8988T (cell line): ENCODE measurements around the gene PHRF1.
A peak's percentile ranks its signal among the peaks of the same experiment; 100 is the strongest.
"Not testable (repeated sequence)": the region's sequence is repeated elsewhere in the genome, so short reads cannot be mapped to it uniquely, and the experiment has no call there.

Source experiments
- DNase-seq: peaks from one replicate; pipeline ENCODE4 v3.0.0; 2011

PHRF1 gene

DNA sequence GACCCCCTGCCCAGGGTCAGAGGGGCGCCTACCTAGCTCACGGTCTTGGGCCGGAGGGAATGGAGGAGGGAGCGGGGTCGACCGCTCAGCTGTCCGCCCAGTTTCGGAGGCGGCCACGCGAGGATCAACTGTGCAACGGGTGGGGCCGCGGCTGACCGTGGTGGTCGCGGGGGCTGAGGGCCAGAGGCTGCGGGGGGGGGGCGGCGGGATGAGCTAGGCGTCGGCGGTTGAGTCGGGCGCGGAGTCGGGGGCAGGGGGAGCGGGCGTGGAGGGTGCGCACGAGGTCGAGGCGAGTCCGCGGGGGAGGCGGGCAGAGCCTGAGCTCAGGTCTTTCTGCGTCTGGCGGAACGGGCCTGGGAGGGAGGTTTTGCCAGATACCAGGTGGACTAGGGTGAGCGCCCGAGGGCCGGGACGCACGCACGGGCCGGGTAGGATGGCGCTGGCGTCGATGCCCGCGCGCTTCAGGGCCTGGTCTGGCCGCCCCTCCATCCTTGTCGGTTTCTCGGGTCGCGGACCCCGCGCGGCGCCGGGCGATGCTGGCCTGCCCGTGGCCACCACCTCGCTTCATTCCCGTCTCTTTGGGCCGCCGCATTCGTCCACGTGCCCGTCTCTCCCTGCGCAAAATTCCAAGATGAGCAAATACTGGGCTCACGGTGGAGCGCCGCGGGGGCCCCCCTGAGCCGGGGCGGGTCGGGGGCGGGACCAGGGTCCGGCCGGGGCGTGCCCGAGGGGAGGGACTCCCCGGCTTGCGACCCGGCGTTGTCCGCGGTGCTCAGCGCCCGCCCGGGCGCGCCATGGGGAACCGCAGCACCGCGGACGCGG lies 60.5 kb downstream of the PHRF1 start, which contains the start of gene DRD4:
TSS of gene DRD4 (plus strand) at position 759 of the 822 bp plus-strand sequence. CDS start at position 795, 36 bp downstream.
- DNase-seq: no peak

- no peak for DNase-seq
These were observed 61.0 kb downstream of the PHRF1 start for GRCh38 chr11:637333-637592.

GRCh38 chr11:637593-638521 lies 61.6 kb downstream of the PHRF1 start:
- no peak for DNase-seq

DNA sequence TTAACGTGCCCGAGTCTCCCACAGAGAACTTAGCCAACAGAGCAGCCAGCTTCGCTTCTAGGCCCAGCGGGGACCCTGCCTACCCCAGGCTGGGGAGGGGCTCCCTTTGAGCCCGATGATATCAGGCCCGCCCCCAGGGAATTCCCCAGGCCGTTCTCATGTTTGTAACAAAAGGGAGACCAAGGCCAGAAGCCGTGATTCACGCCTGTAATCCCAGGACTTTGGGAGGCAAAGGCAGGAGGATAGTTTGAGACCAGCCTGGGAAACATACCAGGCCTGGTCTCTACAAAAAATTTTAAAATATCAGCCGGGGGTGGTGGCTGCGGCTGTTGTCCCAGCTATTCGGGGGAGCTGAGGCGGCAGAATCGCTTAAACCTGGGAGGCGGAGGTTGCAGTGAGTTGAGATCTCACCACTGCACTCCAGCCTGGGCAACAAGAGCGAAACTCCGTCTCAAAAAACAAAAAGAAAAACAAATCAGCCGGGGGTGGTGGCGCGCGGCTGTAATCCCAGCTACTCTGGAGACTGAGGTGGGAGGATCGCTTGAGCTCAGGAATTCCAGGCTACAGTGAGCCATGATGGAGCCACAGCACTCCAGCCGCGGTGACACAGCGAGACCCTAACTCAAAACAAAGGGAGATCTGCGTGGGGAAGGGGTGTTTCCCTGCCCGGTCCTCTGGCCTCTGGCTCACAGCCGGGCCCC lies 62.5 kb downstream of the PHRF1 start:
- DNase-seq: no peak

DNA sequence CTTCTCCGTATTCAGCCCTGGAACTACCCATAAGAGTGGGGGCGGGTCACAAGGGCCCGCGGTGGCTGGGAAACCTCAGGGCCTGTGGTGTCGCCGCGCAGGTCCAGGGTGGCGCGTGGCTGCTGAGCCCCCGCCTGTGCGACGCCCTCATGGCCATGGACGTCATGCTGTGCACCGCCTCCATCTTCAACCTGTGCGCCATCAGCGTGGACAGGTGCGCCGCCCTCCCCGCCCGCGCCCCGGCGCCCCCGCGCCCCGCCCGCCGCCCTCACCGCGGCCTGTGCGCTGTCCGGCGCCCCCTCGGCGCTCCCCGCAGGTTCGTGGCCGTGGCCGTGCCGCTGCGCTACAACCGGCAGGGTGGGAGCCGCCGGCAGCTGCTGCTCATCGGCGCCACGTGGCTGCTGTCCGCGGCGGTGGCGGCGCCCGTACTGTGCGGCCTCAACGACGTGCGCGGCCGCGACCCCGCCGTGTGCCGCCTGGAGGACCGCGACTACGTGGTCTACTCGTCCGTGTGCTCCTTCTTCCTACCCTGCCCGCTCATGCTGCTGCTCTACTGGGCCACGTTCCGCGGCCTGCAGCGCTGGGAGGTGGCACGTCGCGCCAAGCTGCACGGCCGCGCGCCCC lies 63.2 kb downstream of the PHRF1 start:
- no peak for DNase-seq

DNA sequence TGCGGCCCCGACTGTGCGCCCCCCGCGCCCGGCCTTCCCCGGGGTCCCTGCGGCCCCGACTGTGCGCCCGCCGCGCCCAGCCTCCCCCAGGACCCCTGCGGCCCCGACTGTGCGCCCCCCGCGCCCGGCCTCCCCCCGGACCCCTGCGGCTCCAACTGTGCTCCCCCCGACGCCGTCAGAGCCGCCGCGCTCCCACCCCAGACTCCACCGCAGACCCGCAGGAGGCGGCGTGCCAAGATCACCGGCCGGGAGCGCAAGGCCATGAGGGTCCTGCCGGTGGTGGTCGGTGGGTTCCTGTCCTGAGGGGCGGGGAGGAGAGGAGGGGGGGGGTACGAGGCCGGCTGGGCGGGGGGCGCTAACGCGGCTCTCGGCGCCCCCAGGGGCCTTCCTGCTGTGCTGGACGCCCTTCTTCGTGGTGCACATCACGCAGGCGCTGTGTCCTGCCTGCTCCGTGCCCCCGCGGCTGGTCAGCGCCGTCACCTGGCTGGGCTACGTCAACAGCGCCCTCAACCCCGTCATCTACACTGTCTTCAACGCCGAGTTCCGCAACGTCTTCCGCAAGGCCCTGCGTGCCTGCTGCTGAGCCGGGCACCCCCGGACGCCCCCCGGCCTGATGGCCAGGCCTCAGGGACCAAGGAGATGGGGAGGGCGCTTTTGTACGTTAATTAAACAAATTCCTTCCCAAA lies 63.9 kb downstream of the PHRF1 start:
- no peak for DNase-seq

- DNase-seq: no peak
These were observed 65.6 kb downstream of the PHRF1 start for GRCh38 chr11:641806-642370.

DNA sequence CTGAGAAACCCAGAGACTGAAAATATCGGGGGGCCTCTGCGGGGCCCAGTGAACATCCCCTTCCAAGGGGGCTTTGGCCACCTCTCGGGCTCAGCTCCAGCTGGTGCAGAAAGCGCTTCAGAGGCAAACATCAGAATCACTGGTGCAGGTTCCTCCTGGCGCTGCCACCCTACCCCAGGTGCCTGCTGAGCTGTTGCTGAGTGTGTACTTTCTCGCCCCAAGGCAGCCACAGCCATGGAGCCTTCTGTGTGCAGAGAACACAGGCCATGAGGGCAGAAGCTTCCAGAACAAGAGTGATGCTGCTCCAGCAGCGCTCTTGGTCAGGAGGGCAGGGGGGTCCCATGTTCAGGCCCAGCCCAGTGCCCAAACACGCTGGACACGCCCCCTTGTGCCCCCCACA lies 67.1 kb downstream of the PHRF1 start:
- DNase-seq: peak; percentile 38

DNA sequence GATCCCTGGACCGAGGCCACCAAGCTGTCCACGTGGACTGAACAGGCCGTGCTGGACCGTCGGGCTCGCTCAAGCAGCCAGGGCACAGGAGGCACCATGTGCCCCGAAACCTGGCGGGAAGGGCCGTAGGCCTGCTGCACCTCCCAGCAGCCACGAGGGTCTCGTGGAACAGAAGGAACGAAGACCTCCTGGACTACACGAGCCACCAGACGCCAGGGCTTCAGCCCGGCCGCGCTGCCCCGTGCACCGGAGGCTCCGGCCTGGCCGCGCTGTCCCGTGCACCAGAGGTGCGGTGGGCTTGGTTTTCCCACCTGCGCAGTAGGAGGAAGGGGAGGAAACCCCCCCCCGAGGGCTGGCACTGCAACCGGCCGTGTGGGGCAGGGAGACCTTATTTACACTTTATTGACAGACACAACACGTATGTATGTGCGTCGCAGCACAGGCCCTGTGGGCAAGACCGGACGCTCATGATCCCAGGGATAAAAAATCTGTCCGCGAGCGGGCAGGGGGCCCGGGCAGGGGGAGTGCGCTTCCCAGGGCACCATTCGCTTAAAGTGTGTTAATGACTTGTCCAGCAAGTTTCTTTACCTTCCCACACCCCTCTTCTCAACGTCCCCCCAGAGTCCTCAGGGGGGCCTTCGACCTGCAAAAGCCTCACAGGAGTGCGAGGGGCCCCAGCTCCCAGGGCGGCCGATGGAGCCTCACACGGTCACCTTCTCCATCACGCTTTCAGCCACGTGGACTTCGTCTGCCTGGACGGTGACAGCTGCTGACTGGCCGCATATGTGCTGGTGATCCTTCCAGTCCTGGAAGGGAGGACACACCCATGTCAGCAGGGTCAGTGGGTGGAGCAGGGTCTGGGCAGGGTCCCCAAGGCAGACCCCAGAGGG lies 67.8 kb downstream of the PHRF1 start:
- peak; percentile 28 for DNase-seq

- DNase-seq: no peak
These were observed 69.3 kb downstream of the PHRF1 start for GRCh38 chr11:645536-645935.

GRCh38 chr11:646214-646613 lies 69.9 kb downstream of the PHRF1 start:
- DNase-seq: peak; percentile 19

GRCh38 chr11:647672-648158 lies 71.4 kb downstream of the PHRF1 start:
- not testable (repeated sequence) for DNase-seq

DNA sequence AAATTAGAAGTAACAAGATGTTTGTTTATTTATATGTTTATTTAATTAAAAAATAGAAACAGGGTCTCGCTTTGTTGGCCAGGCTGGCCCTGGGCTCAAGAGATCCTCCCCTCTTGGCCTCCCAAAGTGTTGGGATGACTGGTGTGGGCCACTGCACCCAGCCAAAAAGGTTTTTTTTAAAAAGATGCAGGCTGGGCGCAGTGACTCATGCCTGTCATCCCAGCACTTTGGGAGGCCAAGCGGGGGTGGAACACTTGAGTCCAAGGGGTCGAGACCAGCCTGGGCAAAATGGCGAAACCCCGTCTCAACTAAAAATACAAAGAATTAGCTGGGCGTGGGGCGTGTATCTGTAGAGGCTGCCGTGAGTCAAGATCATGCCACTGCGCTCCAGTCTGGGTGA lies 74.2 kb downstream of the PHRF1 start:
- no peak for DNase-seq

DNA sequence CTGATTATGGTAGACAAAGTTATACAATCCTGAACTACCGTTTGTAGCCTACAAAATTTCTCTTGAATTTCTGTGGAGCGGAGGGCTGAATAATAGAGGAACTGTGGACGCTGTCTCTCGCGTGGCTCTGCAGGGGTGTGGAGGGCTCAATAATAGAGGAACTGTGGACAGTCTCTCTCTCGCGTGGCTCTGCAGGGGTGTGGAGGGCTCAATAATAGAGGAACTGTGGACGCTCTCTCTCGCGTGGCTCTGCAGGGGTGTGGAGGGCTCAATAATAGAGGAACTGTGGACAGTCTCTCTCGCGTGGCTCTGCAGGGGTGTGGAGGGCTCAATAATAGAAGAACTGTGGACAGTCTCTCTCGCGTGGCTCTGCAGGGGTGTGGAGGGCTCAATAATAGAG lies 76.9 kb downstream of the PHRF1 start:
- not testable (repeated sequence) for DNase-seq

DNA sequence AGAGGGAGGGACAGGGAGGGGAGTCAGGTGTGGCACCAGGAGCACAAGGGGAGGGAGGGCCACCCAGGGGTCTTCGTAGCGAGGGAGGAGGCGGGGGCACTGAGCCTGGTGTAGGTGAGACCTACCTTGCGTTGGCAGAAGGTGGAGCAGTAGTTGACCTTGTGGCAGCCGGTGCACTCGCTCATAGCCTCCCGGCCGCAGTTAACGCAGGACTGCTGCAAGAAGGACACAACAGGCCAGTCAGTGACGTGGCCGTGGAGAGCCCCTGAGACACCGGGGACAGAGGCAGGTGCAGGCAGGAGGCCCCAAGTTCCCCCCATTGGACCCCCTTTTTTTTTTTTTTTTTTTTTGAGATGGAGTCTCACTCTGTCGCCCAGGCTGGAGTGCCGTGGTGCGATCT lies 77.6 kb downstream of the PHRF1 start:
- DNase-seq: no peak

DNA sequence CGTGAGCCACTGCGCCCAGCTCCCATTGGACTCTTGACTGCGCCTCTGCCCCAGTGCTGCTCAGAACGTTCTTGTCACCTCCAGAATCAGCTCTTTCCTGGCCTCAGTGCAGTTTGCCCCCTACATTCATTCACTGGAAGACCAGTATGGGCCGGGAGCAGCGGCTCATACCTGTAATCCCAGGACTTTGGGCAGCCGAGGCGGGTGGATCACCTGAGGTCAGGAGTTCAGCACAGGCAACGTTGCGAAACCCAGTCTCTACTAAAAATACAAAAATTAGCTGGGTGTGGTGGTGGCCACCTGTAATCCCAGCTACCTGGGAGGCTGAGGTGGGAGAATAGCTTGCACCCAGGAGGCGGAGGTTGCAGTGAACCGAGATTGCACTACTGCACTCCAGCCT lies 78.2 kb downstream of the PHRF1 start:
- not testable (repeated sequence) for DNase-seq

DNA sequence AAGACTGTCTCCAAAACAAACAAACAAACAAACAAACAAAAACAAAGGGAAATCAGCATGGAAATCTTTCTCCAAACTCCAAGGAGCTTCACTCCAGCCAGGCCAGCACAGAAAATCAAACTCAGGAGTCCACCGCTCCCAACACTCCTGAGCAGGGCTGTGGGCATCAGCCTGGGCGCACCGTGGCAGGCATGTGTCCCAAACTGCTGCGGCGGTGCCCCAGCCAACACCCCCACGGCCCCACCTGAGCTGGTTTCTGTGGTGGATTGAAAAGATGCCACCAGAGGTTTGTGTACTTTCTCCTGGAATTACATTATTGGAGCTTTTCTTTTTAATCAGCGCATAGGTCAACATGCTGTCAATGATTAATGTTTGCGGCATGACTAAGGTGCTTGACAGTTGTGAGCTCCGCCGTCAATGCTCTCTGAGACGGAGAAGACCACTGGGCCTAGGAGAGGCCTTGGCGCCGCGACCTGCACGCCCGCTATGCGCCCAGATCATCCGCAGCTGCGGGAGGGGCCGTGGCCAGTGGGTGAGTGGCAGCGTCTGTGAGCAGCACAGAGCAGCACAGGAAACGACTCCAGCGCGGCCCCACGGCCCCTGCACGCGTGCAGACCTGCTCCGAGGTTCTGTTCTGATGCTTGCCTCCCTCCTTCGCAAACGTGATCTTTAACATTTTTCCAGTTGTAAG lies 78.9 kb downstream of the PHRF1 start:
- no peak for DNase-seq

DNA sequence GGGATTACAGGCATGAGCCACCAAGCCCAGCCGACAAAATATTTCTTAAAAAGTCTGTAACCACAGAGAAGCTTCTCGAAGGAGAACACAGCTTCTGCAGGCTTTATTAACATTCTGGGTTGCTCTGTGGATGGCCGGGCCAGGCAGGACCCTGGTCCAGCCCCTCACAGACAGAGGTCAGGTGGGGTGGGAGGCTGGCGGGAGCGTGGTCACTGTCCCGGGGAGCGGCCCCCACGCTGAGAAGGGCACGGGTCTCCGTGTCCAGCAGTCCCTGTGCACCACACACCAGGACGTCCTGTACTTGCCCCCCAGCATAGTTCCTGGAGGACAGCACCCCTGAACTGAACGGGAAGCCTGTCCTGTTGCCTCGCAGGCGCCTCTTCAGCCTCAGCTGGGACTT lies 80.2 kb downstream of the PHRF1 start:
- no peak for DNase-seq

GRCh38 chr11:656866-657265 lies 80.6 kb downstream of the PHRF1 start:
- no peak for DNase-seq

GRCh38 chr11:657691-658126 lies 81.4 kb downstream of the PHRF1 start:
- no peak for DNase-seq
